BJ (cell line): Measurements from ENCODE around the gene TPP2. TPM values are rescaled to one million over a fixed set of nuclear protein-coding genes. Genes with fewer than 3 reads are reported as not detected.

Experiments
- CTCF ChIA-PET: fragments of 350-600 bp; formaldehyde crosslinking; extraction: SDS; loops from one replicate; lab custom pipeline; 2021; ENCODE audit warnings: antibody characterized with exemption, inconsistent platforms; lab: Yijun Ruan, JAX
- POLR2A ChIA-PET: fragments of 300-600 bp; sonication (Branson Sonifier 250); formaldehyde crosslinking; extraction: SDS; loops from one replicate; lab custom pipeline; 2021; ENCODE audit warnings: antibody characterized with exemption; lab: Charles Lee
- DNase-seq: peaks from one replicate; pipeline ENCODE4 v3.0.0-alpha.2; 2011; ENCODE audit warnings: low read depth
- H3K27me3 ChIP-seq: 2 replicates; pipeline ENCODE4 v1.6.0; 2011; ENCODE audit warnings: low read length; ENCODE audit not compliant: control insufficient read depth, insufficient read depth
- H3K36me3 ChIP-seq: 2 replicates; pipeline ENCODE4 v1.5.1; 2011; ENCODE audit warnings: low read length; ENCODE audit not compliant: control insufficient read depth, insufficient read depth
- H3K4me3 ChIP-seq: 2 replicates; pipeline ENCODE4 v1.5.1; 2011; ENCODE audit warnings: low read depth, mild to moderate bottlenecking, control low read depth, low read length
- polyA plus RNA-seq: library from polyadenylated mRNA; depleted of rRNA; stranded (reverse); fragments of >200 nt; gene quantifications from 2 replicates; pipeline ENCODE4 v1.2.3, GENCODE V29; 2011
- TF ChIP-seq, protein P1 (sequence below): IDR thresholded peaks from 2 replicates; pipeline ENCODE4 v1.5.1; 2011; ENCODE audit warnings: low read depth, mild to moderate bottlenecking, control low read depth, inconsistent platforms, low read length, moderate library complexity; ENCODE audit not compliant: insufficient read depth

The TPP2 gene
- polyA plus RNA-seq, 1 experiment = 13.9 TPM

DNA sequence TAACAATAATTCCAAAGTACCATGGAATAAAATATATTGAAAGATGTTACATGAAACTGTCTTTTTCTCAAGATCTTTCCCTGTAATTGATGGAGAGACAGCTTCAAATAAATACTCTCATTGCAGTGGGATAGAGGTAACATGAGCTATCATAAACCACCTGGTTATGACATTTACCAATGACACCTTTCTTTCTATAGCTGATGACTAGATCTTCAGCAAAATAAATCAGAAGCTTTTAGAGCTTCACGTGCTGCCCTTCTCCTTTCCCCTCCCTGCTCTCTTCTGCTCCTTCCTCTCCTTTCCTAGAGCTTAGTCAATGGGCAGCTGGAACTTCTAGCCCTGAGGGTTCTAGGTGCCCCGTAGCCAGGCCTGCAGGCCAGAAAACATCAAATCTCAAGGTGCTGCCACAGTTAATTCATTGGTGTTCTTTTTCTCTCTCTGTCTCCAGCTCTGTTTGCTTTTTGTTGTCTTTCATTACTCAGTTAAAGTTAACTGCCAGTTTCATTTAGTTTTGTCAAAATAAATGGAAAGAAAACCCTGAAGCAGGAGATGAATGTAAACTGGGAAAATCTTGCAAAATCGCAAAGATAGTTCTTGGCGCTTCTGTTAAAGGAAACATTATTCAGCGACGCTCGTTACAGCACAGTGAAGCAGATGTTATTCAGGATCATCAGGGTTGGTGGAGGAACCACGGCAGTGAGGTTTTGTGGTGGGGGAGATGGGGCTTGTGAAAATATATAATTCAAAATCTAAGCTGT is 106.4 kb downstream of the TPP2 start:
- H3K36me3 ChIP-seq = no peaks in the 10 kb centered on the region
- no peak overlapping the region for H3K4me3 ChIP-seq
- TF ChIP-seq, protein P1, sequence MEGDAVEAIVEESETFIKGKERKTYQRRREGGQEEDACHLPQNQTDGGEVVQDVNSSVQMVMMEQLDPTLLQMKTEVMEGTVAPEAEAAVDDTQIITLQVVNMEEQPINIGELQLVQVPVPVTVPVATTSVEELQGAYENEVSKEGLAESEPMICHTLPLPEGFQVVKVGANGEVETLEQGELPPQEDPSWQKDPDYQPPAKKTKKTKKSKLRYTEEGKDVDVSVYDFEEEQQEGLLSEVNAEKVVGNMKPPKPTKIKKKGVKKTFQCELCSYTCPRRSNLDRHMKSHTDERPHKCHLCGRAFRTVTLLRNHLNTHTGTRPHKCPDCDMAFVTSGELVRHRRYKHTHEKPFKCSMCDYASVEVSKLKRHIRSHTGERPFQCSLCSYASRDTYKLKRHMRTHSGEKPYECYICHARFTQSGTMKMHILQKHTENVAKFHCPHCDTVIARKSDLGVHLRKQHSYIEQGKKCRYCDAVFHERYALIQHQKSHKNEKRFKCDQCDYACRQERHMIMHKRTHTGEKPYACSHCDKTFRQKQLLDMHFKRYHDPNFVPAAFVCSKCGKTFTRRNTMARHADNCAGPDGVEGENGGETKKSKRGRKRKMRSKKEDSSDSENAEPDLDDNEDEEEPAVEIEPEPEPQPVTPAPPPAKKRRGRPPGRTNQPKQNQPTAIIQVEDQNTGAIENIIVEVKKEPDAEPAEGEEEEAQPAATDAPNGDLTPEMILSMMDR = no peak
- H3K27me3 ChIP-seq = no peaks in the 10 kb centered on the region
- POLR2A ChIA-PET = interaction anchor here (0.5 to 0.6 kb wide), 2 partner anchors 19 to 40 kb away, joined by 3 to 4 read pairs; no protein-coding TSS in a partner anchor
- CTCF ChIA-PET = interaction anchor here (1.2 to 1.5 kb wide), 2 partner anchors 15 to 111 kb away, joined by 3 to 4 read pairs; no protein-coding TSS in a partner anchor
- DNase-seq = no peak

- no peak overlapping the region for H3K4me3 ChIP-seq
- no peaks in the 10 kb centered on the region for H3K36me3 ChIP-seq
- TF ChIP-seq, protein P1 = no peak
- DNase-seq = no peak
- CTCF ChIA-PET = interaction anchor here (0.6 to 1.5 kb wide), 3 partner anchors 14 to 112 kb away, joined by 3 to 4 read pairs (median 3); no protein-coding TSS in a partner anchor
- POLR2A ChIA-PET = interaction anchor here (0.5 to 0.6 kb wide), 2 partner anchors 18 to 41 kb away, joined by 3 to 4 read pairs; no protein-coding TSS in a partner anchor
- no peaks in the 10 kb centered on the region for H3K27me3 ChIP-seq
Measured at GRCh38 chr13:102703726-102704035, 106.9 kb downstream of the TPP2 start.

- H3K4me3 ChIP-seq = no peak overlapping the region
- POLR2A ChIA-PET = no interaction called here
- CTCF ChIA-PET = interaction anchor here (0.6 kb wide), 1 partner anchor 111 kb away, joined by 3 read pairs; no protein-coding TSS in a partner anchor
- TF ChIP-seq, protein P1 = no peak
- DNase-seq = no peak
- H3K36me3 ChIP-seq = no peaks in the 10 kb centered on the region
- no peaks in the 10 kb centered on the region for H3K27me3 ChIP-seq
Measured at GRCh38 chr13:102704238-102705058, 107.7 kb downstream of the TPP2 start.

GRCh38 chr13:102707467-102707866 is 110.7 kb downstream of the TPP2 start:
- Histone ChIP-seq H3K36me3 (no peaks in the 10 kb centered on the region), H3K4me3 (no peak overlapping the region), H3K27me3 (no peaks in the 10 kb centered on the region)
- peak; percentile 94 for DNase-seq
- ChIA-PET CTCF (interaction anchor here (0.8 kb wide), 1 partner anchor 12 kb away, joined by 3 read pairs; no protein-coding TSS in a partner anchor), POLR2A (no interaction called here)
- TF ChIP-seq, protein P1 = no peak

- Histone ChIP-seq H3K36me3 (no peaks in the 10 kb centered on the region), H3K27me3 (no peaks in the 10 kb centered on the region), H3K4me3 (no peak overlapping the region)
- DNase-seq = no peak
- POLR2A ChIA-PET = no interaction called here
- CTCF ChIA-PET = interaction anchor here (0.8 kb wide), 2 partner anchors 12 to 21 kb away, joined by 3 read pairs; no protein-coding TSS in a partner anchor
- TF ChIP-seq, protein P1 = no peak
Measured at GRCh38 chr13:102708211-102708610, 111.4 kb downstream of the TPP2 start.
